Neutrophil (primary cell): ENCODE data around the gene GMEB2.
A peak's percentile ranks its signal among the peaks of the same experiment; 100 is the strongest.

Experiments
- H3K27ac ChIP-seq: fragments of 200-600 bp; sonication (generic); 2 replicates; pipeline ENCODE4 v1.5.1; 2016; ENCODE audit warnings: mild to moderate bottlenecking, moderate library complexity
- H3K27me3 ChIP-seq: fragments of 200-600 bp; sonication (generic); 2 replicates; pipeline ENCODE4 v1.6.0; 2016; ENCODE audit warnings: mild to moderate bottlenecking
- H3K36me3 ChIP-seq: fragments of 200-600 bp; sonication (generic); 2 replicates; pipeline ENCODE4 v1.5.1; 2017
- H3K4me1 ChIP-seq, 2 experiments: fragments of 200-600 bp in 1 of 2; sonication (generic) in 1 of 2; 1 replicate in 1 of 2; 2 replicates in 1 of 2; pipeline versions ENCODE4 v1.5.1 to v1.6.1; 2013 to 2016; ENCODE audit warnings: low read depth in 1 of 2, low read length in 1 of 2, mild to moderate bottlenecking in 1 of 2, moderate library complexity in 1 of 2; ENCODE audit not compliant: control insufficient read depth in 1 of 2, insufficient read depth in 1 of 2
- H3K4me3 ChIP-seq, 2 experiments: fragments of 200-600 bp in 1 of 2; sonication (generic) in 1 of 2; 1 replicate in 1 of 2; 2 replicates in 1 of 2; pipeline ENCODE4 v1.5.1; 2013 to 2016; ENCODE audit warnings: low read depth in 1 of 2, low read length in 1 of 2, mild to moderate bottlenecking in 1 of 2, moderate library complexity in 1 of 2
- H3K9me3 ChIP-seq: fragments of 200-600 bp; sonication (generic); 2 replicates; pipeline ENCODE4 v1.5.1; 2016
- TF ChIP-seq, protein P1 (sequence below): fragments of 200-600 bp; sonication (generic); IDR thresholded peaks from 2 replicates; pipeline ENCODE4 v1.5.1; 2016; ENCODE audit warnings: antibody characterized with exemption

Gene GMEB2

DNA sequence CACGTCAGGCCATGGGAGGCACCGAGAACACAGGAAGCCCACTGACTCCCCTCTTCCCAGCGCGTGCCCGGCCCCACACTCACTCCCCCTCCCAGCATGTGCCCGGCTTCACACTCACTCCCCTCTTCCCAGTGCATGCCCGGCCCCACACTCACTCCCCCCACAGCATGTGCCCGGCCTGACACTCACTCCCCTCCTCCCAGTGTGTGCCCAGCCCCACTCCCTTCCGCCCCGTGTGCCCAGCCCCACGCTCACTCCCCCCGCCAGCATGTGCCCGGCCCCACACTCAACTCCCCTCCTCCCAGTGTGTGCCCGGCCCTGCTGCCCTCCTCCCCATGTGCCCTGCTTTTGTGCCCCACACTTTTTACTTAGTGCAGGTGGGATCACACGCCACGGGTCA, 41.0 kb upstream of the GMEB2 start:
- no peak overlapping the region for H3K4me3 ChIP-seq
- TF ChIP-seq, protein P1, sequence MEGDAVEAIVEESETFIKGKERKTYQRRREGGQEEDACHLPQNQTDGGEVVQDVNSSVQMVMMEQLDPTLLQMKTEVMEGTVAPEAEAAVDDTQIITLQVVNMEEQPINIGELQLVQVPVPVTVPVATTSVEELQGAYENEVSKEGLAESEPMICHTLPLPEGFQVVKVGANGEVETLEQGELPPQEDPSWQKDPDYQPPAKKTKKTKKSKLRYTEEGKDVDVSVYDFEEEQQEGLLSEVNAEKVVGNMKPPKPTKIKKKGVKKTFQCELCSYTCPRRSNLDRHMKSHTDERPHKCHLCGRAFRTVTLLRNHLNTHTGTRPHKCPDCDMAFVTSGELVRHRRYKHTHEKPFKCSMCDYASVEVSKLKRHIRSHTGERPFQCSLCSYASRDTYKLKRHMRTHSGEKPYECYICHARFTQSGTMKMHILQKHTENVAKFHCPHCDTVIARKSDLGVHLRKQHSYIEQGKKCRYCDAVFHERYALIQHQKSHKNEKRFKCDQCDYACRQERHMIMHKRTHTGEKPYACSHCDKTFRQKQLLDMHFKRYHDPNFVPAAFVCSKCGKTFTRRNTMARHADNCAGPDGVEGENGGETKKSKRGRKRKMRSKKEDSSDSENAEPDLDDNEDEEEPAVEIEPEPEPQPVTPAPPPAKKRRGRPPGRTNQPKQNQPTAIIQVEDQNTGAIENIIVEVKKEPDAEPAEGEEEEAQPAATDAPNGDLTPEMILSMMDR = no peak
- no peaks in the 10 kb centered on the region for H3K9me3 ChIP-seq
- H3K27me3 ChIP-seq = no peaks in the 10 kb centered on the region
- H3K27ac ChIP-seq = no peak overlapping the region
- H3K4me1 ChIP-seq = peaks cover 7 to 8% of the 10 kb centered on the region in 2 experiments
- peaks cover 27% of the 10 kb centered on the region for H3K36me3 ChIP-seq

DNA sequence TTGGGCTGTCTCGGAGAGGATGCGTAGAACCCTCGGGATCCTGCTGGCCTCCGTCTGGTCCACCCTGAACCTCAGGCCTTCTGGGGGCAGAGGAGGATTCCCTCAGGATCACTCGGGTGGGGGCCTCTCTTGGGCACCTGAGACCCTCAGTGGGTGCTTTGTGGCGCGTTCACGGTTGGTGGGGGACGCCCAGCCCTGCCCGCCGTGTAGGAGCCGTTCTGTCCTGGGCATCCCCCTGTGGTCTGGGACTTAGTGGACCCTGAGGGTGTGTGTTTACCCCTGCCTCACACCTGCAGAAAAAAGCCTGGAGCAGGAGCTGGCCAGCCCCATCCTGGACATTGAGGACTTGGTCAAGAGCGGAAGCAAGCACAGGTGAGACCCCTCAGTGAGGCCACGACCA, 38.8 kb upstream of the GMEB2 start:
- Histone ChIP-seq H3K9me3 (no peaks in the 10 kb centered on the region), H3K27me3 (no peaks in the 10 kb centered on the region), H3K36me3 (peaks cover 42% of the 10 kb centered on the region), H3K4me1 (peaks cover 7 to 8% of the 10 kb centered on the region in 2 experiments), H3K27ac (peak overlapping the region; percentile 35), H3K4me3 (no peak overlapping the region)
- TF ChIP-seq, protein P1 = no peak

DNA sequence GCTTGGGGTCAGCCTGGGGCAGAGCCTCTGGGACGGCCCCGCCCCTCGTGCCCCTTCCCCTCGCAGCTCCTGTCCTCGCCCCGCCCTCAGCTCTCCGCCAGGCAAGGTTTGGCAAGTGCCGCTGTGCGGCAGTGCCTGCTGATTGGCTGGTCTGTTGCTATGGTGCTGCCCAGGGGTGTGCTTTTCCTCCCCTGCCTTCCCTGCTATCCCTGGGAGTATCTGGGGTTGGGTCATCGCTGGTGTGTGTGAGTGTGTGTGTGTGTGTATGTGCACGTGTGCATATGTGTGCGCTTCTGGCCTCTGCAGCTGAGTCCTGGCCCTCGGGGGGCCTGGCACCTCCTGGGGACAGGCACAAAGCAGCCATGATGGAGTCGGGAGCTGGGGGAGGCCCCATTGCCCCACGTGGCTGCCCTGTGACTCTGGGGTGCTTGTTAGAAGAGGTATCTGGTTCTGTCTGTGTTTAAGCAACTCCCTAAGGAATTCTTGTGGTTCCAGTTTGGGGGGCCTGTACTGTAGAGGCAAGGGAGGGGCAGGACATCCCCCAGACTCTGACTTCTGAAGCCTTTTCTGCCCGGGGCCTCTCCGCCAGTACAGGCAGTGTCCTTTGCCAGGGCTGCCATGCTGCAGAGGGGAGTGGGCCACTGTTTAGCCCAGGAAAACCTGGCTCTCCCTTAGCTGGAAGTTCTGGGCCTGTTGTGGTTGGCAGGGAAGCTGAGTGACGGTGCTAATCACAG, 38.1 kb upstream of the GMEB2 start:
- Histone ChIP-seq H3K36me3 (peaks cover 42% of the 10 kb centered on the region), H3K4me3 (no peak overlapping the region), H3K27me3 (no peaks in the 10 kb centered on the region), H3K4me1 (peaks cover 7 to 8% of the 10 kb centered on the region in 2 experiments), H3K27ac (no peak overlapping the region), H3K9me3 (no peaks in the 10 kb centered on the region)
- TF ChIP-seq, protein P1 = no peak

DNA sequence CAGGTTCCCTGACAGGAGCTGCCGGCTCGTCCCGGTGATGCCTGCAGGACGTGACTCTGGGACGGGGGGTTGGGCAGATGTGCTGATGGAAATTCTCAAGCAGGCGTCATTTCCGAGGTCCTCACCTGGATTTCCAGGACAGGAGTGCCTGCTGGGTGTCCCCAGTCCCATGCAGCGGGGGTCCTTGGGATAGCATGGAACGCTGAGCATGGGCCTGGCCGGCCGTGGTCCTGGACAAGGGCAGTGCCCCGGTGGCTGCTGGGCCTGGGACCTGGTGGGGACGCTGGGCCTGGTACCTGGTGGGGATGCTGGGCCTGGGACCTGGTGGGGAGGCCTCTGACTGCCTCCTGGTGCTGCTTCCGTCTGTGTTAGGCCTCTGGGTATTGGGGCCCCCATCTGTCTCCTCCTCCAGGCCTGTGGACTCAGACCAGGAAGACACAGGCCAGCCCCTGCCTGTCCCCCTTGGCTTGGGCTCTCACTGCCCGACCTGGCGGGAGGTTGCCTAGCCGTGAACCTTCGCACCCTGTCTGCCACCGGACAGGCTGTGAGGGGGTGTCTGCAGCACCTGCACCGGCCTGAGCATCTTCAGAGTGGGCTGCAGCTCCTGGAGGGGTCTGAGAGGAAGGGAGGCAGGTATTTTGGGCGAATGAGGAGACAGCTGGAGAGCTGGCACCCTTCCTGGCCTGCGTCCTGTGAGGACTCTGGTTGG, 37.4 kb upstream of the GMEB2 start:
- TF ChIP-seq, protein P1 = no peak
- H3K9me3 ChIP-seq = no peaks in the 10 kb centered on the region
- H3K4me3 ChIP-seq = no peak overlapping the region
- peaks cover 8 to 10% of the 10 kb centered on the region in 2 experiments for H3K4me1 ChIP-seq
- H3K36me3 ChIP-seq = peaks cover 42% of the 10 kb centered on the region
- H3K27ac ChIP-seq = no peak overlapping the region
- no peaks in the 10 kb centered on the region for H3K27me3 ChIP-seq

DNA sequence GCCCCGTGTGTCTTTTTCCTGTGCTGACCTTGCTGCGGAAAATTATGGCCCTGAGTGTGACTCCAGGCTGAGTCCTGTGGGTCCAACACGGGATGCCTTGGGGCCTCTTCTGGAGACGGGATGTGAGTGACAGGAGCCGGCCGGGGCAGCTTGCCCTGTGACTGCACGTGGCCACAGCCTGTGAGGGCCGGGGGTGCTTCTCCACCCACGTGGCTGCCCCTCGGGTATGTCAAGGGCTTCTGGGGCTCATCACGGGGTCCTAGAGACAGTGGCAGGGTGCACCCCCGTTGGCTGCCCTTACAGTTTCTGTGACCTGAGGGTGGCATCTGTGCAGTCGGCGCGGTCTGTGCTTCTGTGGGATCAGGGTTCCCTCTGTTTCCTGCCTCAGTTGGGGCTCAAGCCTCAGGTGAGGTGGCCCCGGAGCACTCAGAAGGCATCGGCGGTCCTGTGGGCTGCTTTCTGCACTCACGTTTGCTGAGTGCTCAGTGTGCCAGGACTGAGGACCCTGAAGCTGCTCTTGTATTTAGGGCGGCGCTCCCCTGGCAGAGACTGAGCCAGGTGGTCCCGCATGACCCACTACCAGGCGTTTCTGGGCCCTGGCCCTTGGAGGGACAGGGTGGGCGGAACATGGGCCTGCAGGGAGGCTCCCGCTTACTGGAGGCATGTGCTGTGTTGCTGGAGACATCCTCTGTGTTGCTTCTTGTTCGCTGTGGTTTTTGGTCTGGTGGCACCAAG, 36.6 kb upstream of the GMEB2 start:
- peaks cover 36% of the 10 kb centered on the region for H3K36me3 ChIP-seq
- no peak overlapping the region for H3K4me3 ChIP-seq
- peaks cover 16 to 18% of the 10 kb centered on the region in 2 experiments for H3K4me1 ChIP-seq
- no peaks in the 10 kb centered on the region for H3K27me3 ChIP-seq
- H3K27ac ChIP-seq = no peak overlapping the region
- H3K9me3 ChIP-seq = no peaks in the 10 kb centered on the region
- TF ChIP-seq, protein P1 = no peak
